HEK293 (cell line): ENCODE measurements around the gene PTDSS2.

Experiments
- GFI1B ChIP-seq: fragments of 450-650 bp; formaldehyde crosslinking; IDR thresholded peaks from 2 replicates; pipeline ENCODE4 v1.5.1; 2016; ENCODE audit warnings: missing biosample characterization, missing genetic modification characterization
- GLIS2 ChIP-seq: fragments of 450-650 bp; formaldehyde crosslinking; IDR thresholded peaks from 2 replicates; pipeline ENCODE4 v1.5.1; 2016; ENCODE audit warnings: missing biosample characterization, missing genetic modification characterization
- SP2 ChIP-seq: fragments of 450-650 bp; formaldehyde crosslinking; IDR thresholded peaks from 2 replicates; pipeline ENCODE4 v1.5.1; 2016; ENCODE audit warnings: missing biosample characterization, missing genetic modification characterization
- SP3 ChIP-seq: fragments of 450-650 bp; formaldehyde crosslinking; IDR thresholded peaks from 2 replicates; pipeline ENCODE4 v1.5.1; 2016; ENCODE audit warnings: missing biosample characterization, missing genetic modification characterization
- WT1 ChIP-seq: fragments of 450-650 bp; formaldehyde crosslinking; IDR thresholded peaks from 2 replicates; pipeline ENCODE4 v1.5.1; 2016; ENCODE audit warnings: missing biosample characterization, missing genetic modification characterization
- YY1 ChIP-seq: fragments of 450-650 bp; formaldehyde crosslinking; IDR thresholded peaks from 2 replicates; pipeline ENCODE4 v1.5.1; 2018; ENCODE audit warnings: missing biosample characterization, missing genetic modification characterization
- ZBTB17 ChIP-seq: fragments of 450-650 bp; formaldehyde crosslinking; IDR thresholded peaks from 2 replicates; pipeline ENCODE4 v1.5.1; 2016; ENCODE audit warnings: missing biosample characterization, missing genetic modification characterization
- ZBTB7A ChIP-seq: fragments of 450-650 bp; formaldehyde crosslinking; IDR thresholded peaks from 2 replicates; pipeline ENCODE4 v1.5.1; 2016; ENCODE audit warnings: low read depth, missing biosample characterization, missing genetic modification characterization
- ZBTB8A ChIP-seq: fragments of 450-650 bp; formaldehyde crosslinking; IDR thresholded peaks from 2 replicates; pipeline ENCODE4 v1.5.1; 2016; ENCODE audit warnings: missing biosample characterization, missing genetic modification characterization
- ZEB2 ChIP-seq: fragments of 450-650 bp; formaldehyde crosslinking; IDR thresholded peaks from 2 replicates; pipeline ENCODE4 v1.5.1; 2016; ENCODE audit warnings: missing biosample characterization, missing genetic modification characterization
- ZNF174 ChIP-seq: fragments of 450-650 bp; formaldehyde crosslinking; IDR thresholded peaks from 2 replicates; pipeline ENCODE4 v1.5.0; 2017; ENCODE audit warnings: missing biosample characterization, mild to moderate bottlenecking, missing genetic modification characterization
- ZNF335 ChIP-seq: fragments of 450-650 bp; formaldehyde crosslinking; conservative IDR thresholded peaks from 2 replicates; pipeline ENCODE4 v1.5.1; 2016; ENCODE audit warnings: missing biosample characterization, missing genetic modification characterization
- ZNF341 ChIP-seq: fragments of 450-650 bp; formaldehyde crosslinking; IDR thresholded peaks from 2 replicates; pipeline ENCODE4; 2016; ENCODE audit warnings: low read depth, missing biosample characterization, missing genetic modification characterization
- ZNF394 ChIP-seq: fragments of 450-650 bp; formaldehyde crosslinking; IDR thresholded peaks from 2 replicates; pipeline ENCODE4 v1.5.1; 2016; ENCODE audit warnings: missing biosample characterization, missing genetic modification characterization, mild to moderate bottlenecking, moderate library complexity, borderline replicate concordance
- ZNF548 ChIP-seq: fragments of 450-650 bp; formaldehyde crosslinking; IDR thresholded peaks from 2 replicates; pipeline ENCODE4 v1.5.1; 2016; ENCODE audit warnings: missing biosample characterization, missing genetic modification characterization
- ZNF555 ChIP-seq: fragments of 450-650 bp; formaldehyde crosslinking; conservative IDR thresholded peaks from 2 replicates; pipeline ENCODE4 v1.5.1; 2017; ENCODE audit warnings: missing biosample characterization, mild to moderate bottlenecking, missing genetic modification characterization, inconsistent platforms
- ZNF610 ChIP-seq: fragments of 450-650 bp; formaldehyde crosslinking; IDR thresholded peaks from 2 replicates; pipeline ENCODE4 v1.5.1; 2016; ENCODE audit warnings: missing biosample characterization, missing genetic modification characterization, borderline replicate concordance
- ZNF621 ChIP-seq: fragments of 450-650 bp; formaldehyde crosslinking; IDR thresholded peaks from 2 replicates; pipeline ENCODE4 v1.5.1; 2017; ENCODE audit warnings: missing biosample characterization, missing genetic modification characterization
- ZNF629 ChIP-seq: fragments of 450-650 bp; formaldehyde crosslinking; IDR thresholded peaks from 2 replicates; pipeline ENCODE4 v1.5.1; 2017; ENCODE audit warnings: missing biosample characterization, missing genetic modification characterization
- ZNF660 ChIP-seq: fragments of 450-650 bp; IDR thresholded peaks from 2 replicates; pipeline ENCODE4 v1.5.1; 2018; ENCODE audit warnings: missing biosample characterization, mild to moderate bottlenecking, missing genetic modification characterization
- ZNF76 ChIP-seq: fragments of 450-650 bp; formaldehyde crosslinking; IDR thresholded peaks from 2 replicates; pipeline ENCODE4; 2016; ENCODE audit warnings: low read depth, missing biosample characterization, missing genetic modification characterization, borderline replicate concordance
- ZXDB ChIP-seq: fragments of 450-650 bp; formaldehyde crosslinking; IDR thresholded peaks from 2 replicates; pipeline ENCODE4 v1.5.1; 2016; ENCODE audit warnings: missing biosample characterization, missing genetic modification characterization
- TF ChIP-seq, protein P1 (sequence below): fragments of 450-650 bp; formaldehyde crosslinking; IDR thresholded peaks from 2 replicates; pipeline ENCODE4 v1.5.1; 2016; ENCODE audit warnings: missing biosample characterization, missing genetic modification characterization
- TF ChIP-seq, protein P2 (sequence below): IDR thresholded peaks from 2 replicates; pipeline ENCODE4 v1.6.1; 2011; ENCODE audit warnings: mild to moderate bottlenecking, low read depth, low read length, borderline replicate concordance
- TF ChIP-seq, protein P3 (sequence below): fragments of 450-650 bp; formaldehyde crosslinking; IDR thresholded peaks from 2 replicates; pipeline ENCODE4 v1.5.1; 2016; ENCODE audit warnings: missing biosample characterization, missing genetic modification characterization
- TF ChIP-seq, protein P4 (sequence below): fragments of 450-650 bp; formaldehyde crosslinking; conservative IDR thresholded peaks from 2 replicates; pipeline ENCODE4 v1.5.1; 2016; ENCODE audit warnings: low read depth, missing biosample characterization, missing genetic modification characterization
- TF ChIP-seq, protein P5 (sequence below): fragments of 450-650 bp; formaldehyde crosslinking; IDR thresholded peaks from 2 replicates; pipeline ENCODE4 v1.5.1; 2016; ENCODE audit warnings: missing biosample characterization, missing genetic modification characterization

PTDSS2 gene

DNA sequence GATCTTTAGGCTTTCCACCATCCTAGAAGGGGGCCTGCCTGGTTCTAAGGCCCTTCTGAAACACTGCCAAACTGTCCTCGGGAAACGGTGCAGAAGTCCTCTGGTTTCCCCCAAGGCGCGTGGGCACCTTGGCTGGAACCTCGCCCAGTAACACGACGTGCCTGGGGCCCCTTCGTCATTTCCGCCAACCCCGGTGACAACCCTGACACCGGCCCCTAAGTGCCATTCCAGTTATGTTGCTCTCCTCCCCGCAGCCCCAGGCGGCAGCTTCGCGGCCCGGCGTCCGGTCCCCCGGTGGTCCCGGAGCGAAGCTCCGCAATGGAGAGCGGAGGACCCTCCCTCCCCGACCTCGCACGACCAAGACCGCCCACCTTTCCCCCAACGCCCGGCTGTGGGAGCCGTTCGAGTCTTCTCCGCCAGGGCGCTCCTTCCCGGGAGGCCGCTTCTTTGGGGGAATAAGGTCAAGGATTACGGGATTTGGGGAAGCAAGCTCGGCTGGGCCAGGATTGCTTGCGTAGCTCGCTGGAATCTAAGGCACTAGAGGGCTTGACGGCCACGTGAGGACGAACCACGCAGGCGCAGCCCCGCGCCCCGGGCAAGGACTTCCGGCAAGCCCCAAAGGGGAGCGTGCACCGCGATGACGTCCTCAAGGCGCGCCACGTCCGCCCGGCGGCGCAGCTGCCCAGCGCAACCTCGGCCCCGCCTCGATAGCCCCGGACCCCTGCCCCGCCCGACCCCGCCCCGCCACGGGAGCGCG, 56.3 kb downstream of the PTDSS2 start (continued):
- TF ChIP-seq SP3 (peak; percentile 59; the same call in 1 of the 2 replicates), GFI1B (no peak), ZNF341 (peak; percentile 99), ZBTB8A (tag by site-specific recombination) (peak; percentile 47; the same call in 1 of the 2 replicates), ZNF555 (no peak), ZNF548 (tag by site-specific recombination) (no peak), ZBTB7A (tag by site-specific recombination) (0 out of 2 replicates have a peak, but pooled peaks have one; percentile 46), ZNF629 (tag by site-specific recombination) (peak; percentile 84), ZNF660 (tag by site-specific recombination) (0 out of 2 replicates have a peak, but pooled peaks have one; percentile 22), ZNF335 (peak; percentile 83), ZNF621 (no peak), ZBTB17 (tag by site-specific recombination) (peak; percentile 62), ZNF610 (no peak), ZNF174 (no peak), ZXDB (tag by site-specific recombination) (peak; percentile 71), ZNF76 (tag by site-specific recombination) (no peak), WT1 (tag by site-specific recombination) (peak; percentile 29; the same call in 1 of the 2 replicates), ZEB2 (tag by site-specific recombination) (peak; percentile 71), ZNF394 (tag by site-specific recombination) (peak; percentile 33; the same call in 1 of the 2 replicates), SP2 (tag by site-specific recombination) (peak; percentile 75), YY1 (no peak), GLIS2 (tag by site-specific recombination) (peak; percentile 57)
- TF ChIP-seq, protein P1, sequence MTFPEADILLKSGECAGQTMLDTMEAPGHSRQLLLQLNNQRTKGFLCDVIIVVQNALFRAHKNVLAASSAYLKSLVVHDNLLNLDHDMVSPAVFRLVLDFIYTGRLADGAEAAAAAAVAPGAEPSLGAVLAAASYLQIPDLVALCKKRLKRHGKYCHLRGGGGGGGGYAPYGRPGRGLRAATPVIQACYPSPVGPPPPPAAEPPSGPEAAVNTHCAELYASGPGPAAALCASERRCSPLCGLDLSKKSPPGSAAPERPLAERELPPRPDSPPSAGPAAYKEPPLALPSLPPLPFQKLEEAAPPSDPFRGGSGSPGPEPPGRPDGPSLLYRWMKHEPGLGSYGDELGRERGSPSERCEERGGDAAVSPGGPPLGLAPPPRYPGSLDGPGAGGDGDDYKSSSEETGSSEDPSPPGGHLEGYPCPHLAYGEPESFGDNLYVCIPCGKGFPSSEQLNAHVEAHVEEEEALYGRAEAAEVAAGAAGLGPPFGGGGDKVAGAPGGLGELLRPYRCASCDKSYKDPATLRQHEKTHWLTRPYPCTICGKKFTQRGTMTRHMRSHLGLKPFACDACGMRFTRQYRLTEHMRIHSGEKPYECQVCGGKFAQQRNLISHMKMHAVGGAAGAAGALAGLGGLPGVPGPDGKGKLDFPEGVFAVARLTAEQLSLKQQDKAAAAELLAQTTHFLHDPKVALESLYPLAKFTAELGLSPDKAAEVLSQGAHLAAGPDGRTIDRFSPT = peak; percentile 32; the same call in 1 of the 2 replicates
- TF ChIP-seq, protein P2, sequence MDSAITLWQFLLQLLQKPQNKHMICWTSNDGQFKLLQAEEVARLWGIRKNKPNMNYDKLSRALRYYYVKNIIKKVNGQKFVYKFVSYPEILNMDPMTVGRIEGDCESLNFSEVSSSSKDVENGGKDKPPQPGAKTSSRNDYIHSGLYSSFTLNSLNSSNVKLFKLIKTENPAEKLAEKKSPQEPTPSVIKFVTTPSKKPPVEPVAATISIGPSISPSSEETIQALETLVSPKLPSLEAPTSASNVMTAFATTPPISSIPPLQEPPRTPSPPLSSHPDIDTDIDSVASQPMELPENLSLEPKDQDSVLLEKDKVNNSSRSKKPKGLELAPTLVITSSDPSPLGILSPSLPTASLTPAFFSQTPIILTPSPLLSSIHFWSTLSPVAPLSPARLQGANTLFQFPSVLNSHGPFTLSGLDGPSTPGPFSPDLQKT = peak; percentile 38; the same call in 1 of the 2 replicates
- TF ChIP-seq, protein P3, sequence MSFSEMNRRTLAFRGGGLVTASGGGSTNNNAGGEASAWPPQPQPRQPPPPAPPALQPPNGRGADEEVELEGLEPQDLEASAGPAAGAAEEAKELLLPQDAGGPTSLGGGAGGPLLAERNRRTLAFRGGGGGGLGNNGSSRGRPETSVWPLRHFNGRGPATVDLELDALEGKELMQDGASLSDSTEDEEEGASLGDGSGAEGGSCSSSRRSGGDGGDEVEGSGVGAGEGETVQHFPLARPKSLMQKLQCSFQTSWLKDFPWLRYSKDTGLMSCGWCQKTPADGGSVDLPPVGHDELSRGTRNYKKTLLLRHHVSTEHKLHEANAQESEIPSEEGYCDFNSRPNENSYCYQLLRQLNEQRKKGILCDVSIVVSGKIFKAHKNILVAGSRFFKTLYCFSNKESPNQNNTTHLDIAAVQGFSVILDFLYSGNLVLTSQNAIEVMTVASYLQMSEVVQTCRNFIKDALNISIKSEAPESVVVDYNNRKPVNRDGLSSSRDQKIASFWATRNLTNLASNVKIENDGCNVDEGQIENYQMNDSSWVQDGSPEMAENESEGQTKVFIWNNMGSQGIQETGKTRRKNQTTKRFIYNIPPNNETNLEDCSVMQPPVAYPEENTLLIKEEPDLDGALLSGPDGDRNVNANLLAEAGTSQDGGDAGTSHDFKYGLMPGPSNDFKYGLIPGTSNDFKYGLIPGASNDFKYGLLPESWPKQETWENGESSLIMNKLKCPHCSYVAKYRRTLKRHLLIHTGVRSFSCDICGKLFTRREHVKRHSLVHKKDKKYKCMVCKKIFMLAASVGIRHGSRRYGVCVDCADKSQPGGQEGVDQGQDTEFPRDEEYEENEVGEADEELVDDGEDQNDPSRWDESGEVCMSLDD (tag by site-specific recombination) = peak; percentile 45
- TF ChIP-seq, protein P4, sequence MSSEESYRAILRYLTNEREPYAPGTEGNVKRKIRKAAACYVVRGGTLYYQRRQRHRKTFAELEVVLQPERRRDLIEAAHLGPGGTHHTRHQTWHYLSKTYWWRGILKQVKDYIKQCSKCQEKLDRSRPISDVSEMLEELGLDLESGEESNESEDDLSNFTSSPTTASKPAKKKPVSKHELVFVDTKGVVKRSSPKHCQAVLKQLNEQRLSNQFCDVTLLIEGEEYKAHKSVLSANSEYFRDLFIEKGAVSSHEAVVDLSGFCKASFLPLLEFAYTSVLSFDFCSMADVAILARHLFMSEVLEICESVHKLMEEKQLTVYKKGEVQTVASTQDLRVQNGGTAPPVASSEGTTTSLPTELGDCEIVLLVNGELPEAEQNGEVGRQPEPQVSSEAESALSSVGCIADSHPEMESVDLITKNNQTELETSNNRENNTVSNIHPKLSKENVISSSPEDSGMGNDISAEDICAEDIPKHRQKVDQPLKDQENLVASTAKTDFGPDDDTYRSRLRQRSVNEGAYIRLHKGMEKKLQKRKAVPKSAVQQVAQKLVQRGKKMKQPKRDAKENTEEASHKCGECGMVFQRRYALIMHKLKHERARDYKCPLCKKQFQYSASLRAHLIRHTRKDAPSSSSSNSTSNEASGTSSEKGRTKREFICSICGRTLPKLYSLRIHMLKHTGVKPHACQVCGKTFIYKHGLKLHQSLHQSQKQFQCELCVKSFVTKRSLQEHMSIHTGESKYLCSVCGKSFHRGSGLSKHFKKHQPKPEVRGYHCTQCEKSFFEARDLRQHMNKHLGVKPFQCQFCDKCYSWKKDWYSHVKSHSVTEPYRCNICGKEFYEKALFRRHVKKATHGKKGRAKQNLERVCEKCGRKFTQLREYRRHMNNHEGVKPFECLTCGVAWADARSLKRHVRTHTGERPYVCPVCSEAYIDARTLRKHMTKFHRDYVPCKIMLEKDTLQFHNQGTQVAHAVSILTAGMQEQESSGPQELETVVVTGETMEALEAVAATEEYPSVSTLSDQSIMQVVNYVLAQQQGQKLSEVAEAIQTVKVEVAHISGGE (tag by site-specific recombination) = peak; percentile 70
- TF ChIP-seq, protein P5, sequence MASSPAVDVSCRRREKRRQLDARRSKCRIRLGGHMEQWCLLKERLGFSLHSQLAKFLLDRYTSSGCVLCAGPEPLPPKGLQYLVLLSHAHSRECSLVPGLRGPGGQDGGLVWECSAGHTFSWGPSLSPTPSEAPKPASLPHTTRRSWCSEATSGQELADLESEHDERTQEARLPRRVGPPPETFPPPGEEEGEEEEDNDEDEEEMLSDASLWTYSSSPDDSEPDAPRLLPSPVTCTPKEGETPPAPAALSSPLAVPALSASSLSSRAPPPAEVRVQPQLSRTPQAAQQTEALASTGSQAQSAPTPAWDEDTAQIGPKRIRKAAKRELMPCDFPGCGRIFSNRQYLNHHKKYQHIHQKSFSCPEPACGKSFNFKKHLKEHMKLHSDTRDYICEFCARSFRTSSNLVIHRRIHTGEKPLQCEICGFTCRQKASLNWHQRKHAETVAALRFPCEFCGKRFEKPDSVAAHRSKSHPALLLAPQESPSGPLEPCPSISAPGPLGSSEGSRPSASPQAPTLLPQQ (tag by site-specific recombination) = 0 out of 2 replicates have a peak, but pooled peaks have one; percentile 18
